HEK293 (cell line): ENCODE results near the gene FOXN3.
A peak's percentile ranks its signal among the peaks of the same experiment; 100 is the strongest.

ENCODE experiments used
- AEBP2 ChIP-seq: fragments of 450-650 bp; formaldehyde crosslinking; IDR thresholded peaks from 2 replicates; pipeline ENCODE4 v1.5.1; 2016; ENCODE audit warnings: missing biosample characterization, missing genetic modification characterization, borderline replicate concordance
- KLF1 ChIP-seq: fragments of 450-650 bp; formaldehyde crosslinking; IDR thresholded peaks from 2 replicates; pipeline ENCODE4 v1.5.1; 2016; ENCODE audit warnings: missing biosample characterization, missing genetic modification characterization
- KLF7 ChIP-seq: fragments of 450-650 bp; formaldehyde crosslinking; IDR thresholded peaks from 2 replicates; pipeline ENCODE4 v1.5.1; 2016; ENCODE audit warnings: missing biosample characterization, missing genetic modification characterization, borderline replicate concordance
- PATZ1 ChIP-seq: fragments of 450-650 bp; formaldehyde crosslinking; IDR thresholded peaks from 2 replicates; pipeline ENCODE4 v1.5.1; 2016; ENCODE audit warnings: missing biosample characterization, missing genetic modification characterization
- RBAK ChIP-seq: fragments of 450-650 bp; formaldehyde crosslinking; IDR thresholded peaks from 2 replicates; pipeline ENCODE4 v1.5.1; 2016; ENCODE audit warnings: missing biosample characterization, missing genetic modification characterization
- SP7 ChIP-seq: fragments of 450-650 bp; formaldehyde crosslinking; IDR thresholded peaks from 2 replicates; pipeline ENCODE4 v1.5.1; 2016; ENCODE audit warnings: missing biosample characterization, missing genetic modification characterization
- YY1 ChIP-seq: fragments of 450-650 bp; formaldehyde crosslinking; IDR thresholded peaks from 2 replicates; pipeline ENCODE4 v1.5.1; 2018; ENCODE audit warnings: missing biosample characterization, missing genetic modification characterization
- ZBTB1 ChIP-seq: fragments of 450-650 bp; formaldehyde crosslinking; IDR thresholded peaks from 2 replicates; pipeline ENCODE4 v1.5.1; 2016; ENCODE audit warnings: missing biosample characterization, missing genetic modification characterization
- ZBTB8A ChIP-seq: fragments of 450-650 bp; formaldehyde crosslinking; IDR thresholded peaks from 2 replicates; pipeline ENCODE4 v1.5.1; 2016; ENCODE audit warnings: missing biosample characterization, missing genetic modification characterization
- ZFP3 ChIP-seq: fragments of 450-650 bp; formaldehyde crosslinking; IDR thresholded peaks from 2 replicates; pipeline ENCODE4 v1.5.1; 2016; ENCODE audit warnings: low read depth, missing biosample characterization, missing genetic modification characterization
- ZIC2 ChIP-seq: fragments of 450-650 bp; formaldehyde crosslinking; IDR thresholded peaks from 2 replicates; pipeline ENCODE4 v1.5.1; 2016; ENCODE audit warnings: missing biosample characterization, missing genetic modification characterization
- ZNF10 ChIP-seq: fragments of 450-650 bp; formaldehyde crosslinking; IDR thresholded peaks from 2 replicates; pipeline ENCODE4 v1.5.1; 2017; ENCODE audit warnings: missing biosample characterization, missing genetic modification characterization
- ZNF112 ChIP-seq: fragments of 450-650 bp; formaldehyde crosslinking; IDR thresholded peaks from 2 replicates; pipeline ENCODE4 v1.5.0; 2017; ENCODE audit warnings: missing biosample characterization, missing genetic modification characterization
- ZNF132 ChIP-seq: fragments of 450-650 bp; formaldehyde crosslinking; IDR thresholded peaks from 2 replicates; pipeline ENCODE4 v1.5.1; 2017; ENCODE audit warnings: missing biosample characterization, missing genetic modification characterization, borderline replicate concordance
- ZNF133 ChIP-seq: fragments of 450-650 bp; formaldehyde crosslinking; IDR thresholded peaks from 2 replicates; pipeline ENCODE4 v1.5.1; 2016; ENCODE audit warnings: missing biosample characterization, missing genetic modification characterization
- ZNF140 ChIP-seq: fragments of 450-650 bp; formaldehyde crosslinking; IDR thresholded peaks from 2 replicates; pipeline ENCODE4 v1.5.1; 2016; ENCODE audit warnings: missing biosample characterization, missing genetic modification characterization
- ZNF169 ChIP-seq: fragments of 450-650 bp; formaldehyde crosslinking; IDR thresholded peaks from 2 replicates; pipeline ENCODE4 v1.5.1; 2016; ENCODE audit warnings: missing biosample characterization, missing genetic modification characterization
- ZNF175 ChIP-seq: fragments of 450-650 bp; formaldehyde crosslinking; IDR thresholded peaks from 2 replicates; pipeline ENCODE4 v1.5.1; 2016; ENCODE audit warnings: missing biosample characterization, missing genetic modification characterization
- ZNF211 ChIP-seq: fragments of 450-650 bp; formaldehyde crosslinking; IDR thresholded peaks from 2 replicates; pipeline ENCODE4 v1.5.1; 2016; ENCODE audit warnings: low read depth, missing biosample characterization, missing genetic modification characterization
- ZNF280C ChIP-seq: fragments of 450-650 bp; formaldehyde crosslinking; IDR thresholded peaks from 2 replicates; pipeline ENCODE4 v1.5.1; 2016; ENCODE audit warnings: missing biosample characterization, missing genetic modification characterization
- ZNF280D ChIP-seq: fragments of 450-650 bp; formaldehyde crosslinking; IDR thresholded peaks from 2 replicates; pipeline ENCODE4 v1.5.1; 2016; ENCODE audit warnings: missing biosample characterization, missing genetic modification characterization
- ZNF391 ChIP-seq: fragments of 450-650 bp; formaldehyde crosslinking; IDR thresholded peaks from 2 replicates; pipeline ENCODE4 v1.5.1; 2016; ENCODE audit warnings: low read depth, missing biosample characterization, missing genetic modification characterization, borderline replicate concordance
- ZNF394 ChIP-seq: fragments of 450-650 bp; formaldehyde crosslinking; IDR thresholded peaks from 2 replicates; pipeline ENCODE4 v1.5.1; 2016; ENCODE audit warnings: missing biosample characterization, missing genetic modification characterization, mild to moderate bottlenecking, moderate library complexity, borderline replicate concordance
- ZNF404 ChIP-seq: fragments of 450-650 bp; formaldehyde crosslinking; IDR thresholded peaks from 2 replicates; pipeline ENCODE4 v1.5.1; 2017; ENCODE audit warnings: missing biosample characterization, missing genetic modification characterization
- ZNF433 ChIP-seq: fragments of 450-650 bp; formaldehyde crosslinking; IDR thresholded peaks from 2 replicates; pipeline ENCODE4 v1.5.1; 2016; ENCODE audit warnings: missing biosample characterization, missing genetic modification characterization, low read depth
- ZNF473 ChIP-seq: fragments of 450-650 bp; formaldehyde crosslinking; IDR thresholded peaks from 2 replicates; pipeline ENCODE4 v1.5.1; 2017; ENCODE audit warnings: missing biosample characterization, missing genetic modification characterization
- ZNF514 ChIP-seq: fragments of 450-650 bp; formaldehyde crosslinking; IDR thresholded peaks from 2 replicates; pipeline ENCODE4 v1.5.1; 2016; ENCODE audit warnings: missing biosample characterization, missing genetic modification characterization
- ZNF521 ChIP-seq: fragments of 450-650 bp; formaldehyde crosslinking; IDR thresholded peaks from 2 replicates; pipeline ENCODE4 v1.5.1; 2017; ENCODE audit warnings: missing biosample characterization, mild to moderate bottlenecking, missing genetic modification characterization
- ZNF571 ChIP-seq: fragments of 450-650 bp; formaldehyde crosslinking; IDR thresholded peaks from 2 replicates; pipeline ENCODE4 v1.5.0; 2017; ENCODE audit warnings: missing biosample characterization, missing genetic modification characterization
- ZNF596 ChIP-seq: fragments of 450-650 bp; IDR thresholded peaks from 2 replicates; pipeline ENCODE4 v1.5.0; 2018; ENCODE audit warnings: missing biosample characterization, mild to moderate bottlenecking, missing genetic modification characterization, moderate library complexity
- ZNF610 ChIP-seq: fragments of 450-650 bp; formaldehyde crosslinking; IDR thresholded peaks from 2 replicates; pipeline ENCODE4 v1.5.1; 2016; ENCODE audit warnings: missing biosample characterization, missing genetic modification characterization, borderline replicate concordance
- ZNF624 ChIP-seq: fragments of 450-650 bp; formaldehyde crosslinking; IDR thresholded peaks from 2 replicates; pipeline ENCODE4 v1.5.1; 2017; ENCODE audit warnings: missing biosample characterization, missing genetic modification characterization
- ZNF76 ChIP-seq: fragments of 450-650 bp; formaldehyde crosslinking; IDR thresholded peaks from 2 replicates; pipeline ENCODE4; 2016; ENCODE audit warnings: low read depth, missing biosample characterization, missing genetic modification characterization, borderline replicate concordance
- ZNF843 ChIP-seq: fragments of 450-650 bp; formaldehyde crosslinking; IDR thresholded peaks from 2 replicates; pipeline ENCODE4 v1.5.1; 2016; ENCODE audit warnings: missing biosample characterization, missing genetic modification characterization

Gene FOXN3

GRCh38 chr14:89279649-89280232 is 137.3 kb downstream of the FOXN3 start (continued):
- TF ChIP-seq AEBP2 (tag by site-specific recombination) (no peak), ZNF112 (tag by site-specific recombination) (no peak), ZNF596 (tag by site-specific recombination) (no peak), ZNF521 (tag by site-specific recombination) (no peak), ZIC2 (0 out of 2 replicates have a peak, but pooled peaks have one; percentile 21), SP7 (tag by site-specific recombination) (peak; percentile 96), ZNF391 (tag by site-specific recombination) (no peak), ZNF280C (tag by site-specific recombination) (no peak), ZNF514 (tag by site-specific recombination) (no peak), ZNF280D (tag by site-specific recombination) (no peak), ZNF610 (tag by site-specific recombination) (no peak), ZNF169 (tag by site-specific recombination) (no peak), ZBTB8A (peak; percentile 57), ZBTB1 (tag by site-specific recombination) (no peak), KLF1 (tag by site-specific recombination) (no peak), RBAK (tag by site-specific recombination) (no peak), ZNF394 (tag by site-specific recombination) (peak; percentile 54; the same call in 1 of the 2 replicates), ZNF132 (tag by site-specific recombination) (no peak), ZNF175 (no peak), PATZ1 (tag by site-specific recombination) (peak; percentile 48; the same call in 1 of the 2 replicates), ZNF624 (tag by site-specific recombination) (no peak), YY1 (tag by site-specific recombination) (peak; percentile 26; the same call in 1 of the 2 replicates), ZNF10 (tag by site-specific recombination) (0 out of 2 replicates have a peak, but pooled peaks have one; percentile 50), ZFP3 (tag by site-specific recombination) (no peak), ZNF433 (tag by site-specific recombination) (no peak), ZNF140 (no peak), ZNF133 (no peak), KLF7 (tag by site-specific recombination) (no peak), ZNF76 (tag by site-specific recombination) (no peak), ZNF571 (tag by site-specific recombination) (no peak), ZNF473 (tag by site-specific recombination) (no peak), ZNF843 (tag by site-specific recombination) (peak; percentile 88), ZNF211 (no peak), ZNF404 (tag by site-specific recombination) (no peak)
